H9 (cell line): ENCODE measurements around the gene TDRKH. TPM values are rescaled to one million over a fixed set of nuclear protein-coding genes. Genes with fewer than 3 reads are reported as not detected.

Source experiments
- DNase-seq: peaks from one replicate; pipeline ENCODE4 v3.0.0-alpha.2; 2017
- H2AFZ ChIP-seq: one replicate; pipeline ENCODE4 v1.6.1; 2013; ENCODE audit warnings: mild to moderate bottlenecking, low read length, control low read depth, moderate library complexity
- H2AK5ac ChIP-seq: 2 replicates; pipeline ENCODE4 v1.6.1; 2013; ENCODE audit warnings: low read length, control low read depth, mixed read lengths; ENCODE audit not compliant: insufficient read length
- H2BK120ac ChIP-seq: one replicate; pipeline ENCODE4 v1.6.1; 2013; ENCODE audit warnings: low read depth, mild to moderate bottlenecking, low read length, control low read depth, inconsistent platforms; ENCODE audit not compliant: poor library complexity, severe bottlenecking
- H2BK12ac ChIP-seq: 2 replicates; pipeline ENCODE4 v1.6.1; 2013; ENCODE audit warnings: low read length, control low read depth, mixed read lengths, low read depth; ENCODE audit not compliant: insufficient read length
- H2BK15ac ChIP-seq: 2 replicates; pipeline ENCODE4 v1.6.1; 2013; ENCODE audit warnings: low read depth, low read length, control low read depth
- H2BK20ac ChIP-seq: one replicate; pipeline ENCODE4 v1.6.1; 2013; ENCODE audit warnings: low read depth, mild to moderate bottlenecking, low read length, control low read depth, inconsistent platforms; ENCODE audit not compliant: poor library complexity, severe bottlenecking
- H2BK5ac ChIP-seq: 2 replicates; pipeline ENCODE4 v1.6.1; 2013; ENCODE audit warnings: low read length, control low read depth, mixed read lengths; ENCODE audit not compliant: insufficient read length
- H3K14ac ChIP-seq: 2 replicates; pipeline ENCODE4 v1.6.1; 2013; ENCODE audit warnings: low read length, control low read depth; ENCODE audit not compliant: insufficient read depth
- H3K18ac ChIP-seq: 2 replicates; pipeline ENCODE4 v1.6.1; 2013; ENCODE audit warnings: low read depth, mild to moderate bottlenecking, mixed read lengths, low read length, control low read depth; ENCODE audit not compliant: insufficient read length
- H3K23ac ChIP-seq: 2 replicates; pipeline ENCODE4 v1.6.1; 2013; ENCODE audit warnings: low read length, control low read depth, mixed read lengths, low read depth; ENCODE audit not compliant: insufficient read length
- H3K23me2 ChIP-seq: 2 replicates; pipeline ENCODE4 v1.6.1; 2013; ENCODE audit warnings: low read depth, mild to moderate bottlenecking, mixed read lengths, low read length, control low read depth; ENCODE audit not compliant: insufficient read length, poor library complexity, severe bottlenecking
- H3K27ac ChIP-seq: 2 replicates; pipeline ENCODE4 v1.5.1; 2013; ENCODE audit warnings: low read length, control low read depth, mixed read lengths, low read depth; ENCODE audit not compliant: insufficient read length
- H3K27me3 ChIP-seq: 2 replicates; pipeline ENCODE4 v1.6.1; 2013; ENCODE audit warnings: low read length, control low read depth, inconsistent platforms; ENCODE audit not compliant: insufficient read depth
- H3K4ac ChIP-seq: 2 replicates; pipeline ENCODE4 v1.6.1; 2013; ENCODE audit warnings: low read depth, mild to moderate bottlenecking, control low read depth, inconsistent platforms, low read length, moderate library complexity
- H3K4me1 ChIP-seq: 2 replicates; pipeline ENCODE4 v1.6.1; 2013; ENCODE audit warnings: low read length, control low read depth, inconsistent platforms; ENCODE audit not compliant: insufficient read depth
- H3K4me2 ChIP-seq: 2 replicates; pipeline ENCODE4 v1.6.1; 2013; ENCODE audit warnings: low read length, control low read depth, mixed read lengths; ENCODE audit not compliant: insufficient read length, insufficient read depth
- H3K56ac ChIP-seq: 2 replicates; pipeline ENCODE4 v1.6.1; 2013; ENCODE audit warnings: low read depth, mild to moderate bottlenecking, mixed read lengths, low read length, control low read depth; ENCODE audit not compliant: insufficient read length
- H3K79me1 ChIP-seq: 2 replicates; pipeline ENCODE4 v1.6.1; 2013; ENCODE audit warnings: low read depth, mild to moderate bottlenecking, moderate library complexity, low read length, control low read depth, inconsistent platforms; ENCODE audit not compliant: insufficient read depth, poor library complexity, severe bottlenecking
- H3K79me2 ChIP-seq: 2 replicates; pipeline ENCODE4 v1.6.1; 2013; ENCODE audit warnings: low read length, control low read depth, inconsistent platforms; ENCODE audit not compliant: insufficient read depth
- H3K9ac ChIP-seq: 2 replicates; pipeline ENCODE4 v1.6.1; 2013; ENCODE audit warnings: low read length, control low read depth, mixed read lengths; ENCODE audit not compliant: insufficient read length; ENCODE audit errors: extremely low read depth
- H3K9me3 ChIP-seq: one replicate; pipeline ENCODE4 v1.6.1; 2013; ENCODE audit warnings: low read depth, low read length, inconsistent platforms; ENCODE audit not compliant: control insufficient read depth
- H3T11ph ChIP-seq: one replicate; pipeline ENCODE4 v1.6.1; 2013; ENCODE audit warnings: mild to moderate bottlenecking, low read length, control low read depth, inconsistent platforms
- H4K20me1 ChIP-seq: one replicate; pipeline ENCODE4 v1.6.1; 2013; ENCODE audit not compliant: control insufficient read depth, insufficient read length, insufficient read depth
- H4K5ac ChIP-seq: 2 replicates; pipeline ENCODE4 v1.6.1; 2013; ENCODE audit warnings: low read depth, mild to moderate bottlenecking, mixed read lengths, low read length, control low read depth; ENCODE audit not compliant: insufficient read length
- H4K8ac ChIP-seq: replicated peaks from 2 replicates; pipeline ENCODE4 v1.6.1; 2013; ENCODE audit warnings: low read length, control low read depth, mixed read lengths, low read depth; ENCODE audit not compliant: insufficient read length
- H4K91ac ChIP-seq: 2 replicates; pipeline ENCODE4 v1.6.1; 2013; ENCODE audit warnings: low read depth, mild to moderate bottlenecking, moderate library complexity, mixed read lengths, low read length, control low read depth; ENCODE audit not compliant: insufficient read length
- H3K27ac Mint-ChIP-seq, 3 experiments: 2 replicates in 2 of 3; 3 replicates in 1 of 3; pipeline ENCODE4 v1.8.0; 2020 to 2021; ENCODE audit warnings: mixed read lengths in 3 of 3, mild to moderate bottlenecking in 1 of 3, moderate library complexity in 1 of 3
- H3K27me3 Mint-ChIP-seq: 2 replicates; pipeline ENCODE4 v1.8.0; 2021; ENCODE audit warnings: low read depth, mild to moderate bottlenecking, moderate library complexity, mixed read lengths
- H3K36me3 Mint-ChIP-seq, 3 experiments: 2 replicates in 2 of 3; 3 replicates in 1 of 3; pipeline ENCODE4 v1.8.0; 2020 to 2021; ENCODE audit warnings: low read depth in 3 of 3, mixed read lengths in 3 of 3; ENCODE audit not compliant: insufficient read depth in 1 of 3
- H3K4me1 Mint-ChIP-seq, 2 experiments: 2 replicates each; pipeline ENCODE4 v1.8.0; 2020; ENCODE audit warnings: mixed read lengths in 2 of 2
- H3K4me3 Mint-ChIP-seq, 2 experiments: 2 replicates in 1 of 2; 3 replicates in 1 of 2; pipeline ENCODE4 v1.8.0; 2020 to 2021; ENCODE audit warnings: mild to moderate bottlenecking in 2 of 2, mixed read lengths in 2 of 2, moderate library complexity in 1 of 2
- H3K9me3 Mint-ChIP-seq, 2 experiments: 2 replicates in 1 of 2; 3 replicates in 1 of 2; pipeline ENCODE4 v1.8.0; 2020; ENCODE audit warnings: mild to moderate bottlenecking in 2 of 2, mixed read lengths in 2 of 2, moderate library complexity in 1 of 2
- CTCF ChIP-seq: fragments of 200-600 bp; sonication (generic); conservative IDR thresholded peaks from 3 replicates; pipeline ENCODE4 v1.8.0; 2021; ENCODE audit warnings: antibody characterized with exemption, mild to moderate bottlenecking
- WGBS: extraction: QIAGEN DNeasy Blood & Tissue Kit; methylation state at CpG from one replicate; pipeline ENCODE4 v1.1.7; 2013; ENCODE audit warnings: missing lambda C conversion rate, low lambda C conversion rate, mixed read lengths; ENCODE audit not compliant: insufficient read length; ENCODE audit errors: extremely low coverage; 5-methylcytosine and 5-hydroxymethylcytosine counted together
- total RNA-seq: library from RNA; stranded (reverse); gene quantifications from 2 replicates; pipeline ENCODE4 v1.2.1, GENCODE V29; 2021

The TDRKH gene
- total RNA-seq, 1 experiment from 2014 or later = 24.0 TPM

DNA sequence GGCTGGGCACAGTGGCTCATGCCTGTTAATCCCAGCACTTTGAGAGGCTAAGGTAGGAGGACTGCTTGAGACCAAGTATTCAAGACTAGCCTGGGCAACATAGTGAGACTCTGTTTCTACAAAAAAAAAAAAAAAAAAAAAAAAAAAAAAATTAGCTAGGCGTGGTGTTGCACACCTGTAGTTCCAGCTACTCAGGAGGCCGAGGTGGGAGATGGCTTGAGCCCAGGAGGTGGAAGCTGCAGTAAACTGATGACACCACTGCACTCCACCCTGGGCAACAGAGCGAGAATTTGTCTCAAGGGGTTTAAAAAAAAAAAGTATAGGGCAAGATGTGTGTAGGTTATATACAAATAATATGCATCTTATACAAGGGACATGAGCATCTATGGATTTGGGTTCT is 2.6 kb downstream of the TDRKH start:
- Histone ChIP-seq H3K27me3 (no peaks in the 10 kb centered on the region), H2AK5ac (no peak overlapping the region), H3K4me1 (no peaks in the 10 kb centered on the region; the same call in 1 of the 2 replicates), H3K27ac (no peak overlapping the region), H3K79me2 (no peaks in the 10 kb centered on the region), H3K79me1 (no peaks in the 10 kb centered on the region), H4K8ac (no peak overlapping the region), H2BK20ac (no peak overlapping the region), H4K91ac (no peak overlapping the region), H3K4me2 (no peak overlapping the region), H3K4ac (no peak overlapping the region), H4K5ac (no peak overlapping the region), H2BK15ac (no peak overlapping the region), H3T11ph (no peak overlapping the region), H3K14ac (no peak overlapping the region), H3K9ac (no peak overlapping the region), H2BK12ac (no peak overlapping the region), H3K18ac (no peak overlapping the region), H2AFZ (no peak overlapping the region), H3K56ac (no peak overlapping the region), H3K23me2 (peaks cover 3% of the 10 kb centered on the region), H2BK5ac (no peak overlapping the region), H3K9me3 (no peaks in the 10 kb centered on the region), H3K23ac (no peak overlapping the region), H4K20me1 (no peaks in the 10 kb centered on the region), H2BK120ac (no peak overlapping the region)
- Mint-ChIP-seq H3K36me3 (no peaks in the 10 kb centered on the region), H3K4me3 (no peak overlapping the region), H3K27me3 (no peaks in the 10 kb centered on the region), H3K4me1 (peaks cover 14 to 18% of the 10 kb centered on the region in 2 experiments), H3K27ac (no peak overlapping the region), H3K9me3 (no peaks in the 10 kb centered on the region; a peak in 2 of 5 replicates)
- WGBS = no CpG with 5 or more reads among the region's 3 CpGs
- TF ChIP-seq CTCF = no peak
- no peak for DNase-seq
